ENCODE results near the gene UBE2B. TPM values are rescaled to one million over a fixed set of nuclear protein-coding genes. Genes with fewer than 3 reads are reported as not detected.
A peak's percentile ranks its signal among the peaks of the same experiment; 100 is the strongest.
"Not testable (repeated sequence)": the region's sequence is repeated elsewhere in the genome, so short reads cannot be mapped to it uniquely, and the experiment has no call there.

Gene UBE2B
- total RNA-seq, 1 experiment from 2014 or later, result 23.3 TPM

DNA sequence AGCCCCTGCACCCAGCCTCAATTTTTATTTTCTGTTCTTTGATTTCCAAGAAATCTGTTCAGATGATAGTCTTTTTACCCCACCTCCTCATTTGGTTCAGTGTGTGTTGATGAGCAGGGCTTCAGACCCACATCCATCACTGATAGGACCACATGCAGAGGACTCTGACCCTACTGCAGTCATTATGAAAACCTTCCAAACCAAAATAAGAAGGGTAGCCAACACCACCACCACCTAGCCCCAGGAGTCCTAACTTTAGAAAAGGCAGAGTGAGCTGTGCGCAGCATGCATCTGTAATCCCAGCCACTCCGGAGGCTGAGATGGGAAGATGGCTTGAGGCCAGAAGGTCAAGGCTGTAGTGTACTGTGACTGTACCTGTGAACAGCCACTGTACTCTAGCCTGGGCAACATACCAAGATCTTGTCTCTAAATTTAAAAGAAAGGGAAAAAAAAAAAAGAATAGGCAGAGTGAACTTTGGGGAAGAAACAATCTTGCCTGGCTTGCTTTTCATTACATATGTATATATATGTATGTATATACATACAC, 27.3 kb downstream of the UBE2B start:
- DNase-seq (ENCODE audit: low read depth), result no peak

GRCh38 chr5:134403951-134404350, 32.6 kb downstream of the UBE2B start:
- DNase-seq (ENCODE audit: low read depth), result no peak

DNA sequence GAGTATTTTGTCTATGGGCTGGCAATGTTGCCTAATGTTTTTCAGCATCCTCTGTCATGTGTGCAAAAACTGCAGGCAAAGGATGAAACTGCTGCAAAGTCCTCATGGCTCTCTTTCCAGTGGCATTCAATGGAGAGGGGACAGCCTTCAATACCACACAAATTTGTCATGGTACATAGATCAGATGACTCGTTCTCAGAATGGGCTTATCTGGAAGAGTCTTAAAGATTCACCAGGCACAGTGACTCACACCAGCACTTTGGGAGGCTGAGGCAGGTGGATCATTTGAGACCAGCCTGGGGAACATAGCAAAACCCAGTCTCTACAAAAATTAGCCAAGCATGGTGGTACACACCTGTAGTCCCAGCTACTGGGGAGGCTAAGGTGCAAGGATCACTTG, 35.0 kb downstream of the UBE2B start:
- peak; percentile 8 for DNase-seq (ENCODE audit: low read depth)

GRCh38 chr5:134409321-134409720, 38.0 kb downstream of the UBE2B start:
- DNase-seq (ENCODE audit: low read depth), result no peak

DNA sequence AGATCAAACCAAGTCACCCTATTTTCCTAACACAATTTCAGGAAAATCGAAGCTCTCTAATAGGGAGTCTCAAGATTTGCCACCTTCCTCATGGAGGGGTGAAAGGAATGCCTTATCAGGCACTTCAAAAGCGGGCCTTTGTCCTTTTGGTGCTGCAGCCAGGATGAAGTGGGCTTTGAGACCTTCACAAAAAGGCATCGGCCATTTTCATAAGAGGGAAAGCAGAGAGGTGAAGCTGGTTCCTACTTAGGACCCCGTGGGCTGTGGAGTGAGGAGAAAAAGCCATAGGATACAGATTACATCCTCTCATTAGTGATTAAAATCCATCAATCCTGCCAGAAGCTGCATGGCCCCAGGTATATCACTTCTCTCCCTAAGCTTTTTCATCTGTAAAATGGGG, 39.5 kb downstream of the UBE2B start:
- DNase-seq (ENCODE audit: low read depth), result no peak

GRCh38 chr5:134411228-134411545, 39.8 kb downstream of the UBE2B start:
- DNase-seq (ENCODE audit: low read depth), result no peak

- peak; percentile 83 for DNase-seq (ENCODE audit: low read depth)
Measured at GRCh38 chr5:134411546-134412266, 40.3 kb downstream of the UBE2B start, which contains the start of gene CDKN2AIPNL. Gene CDKN2AIPNL (minus strand): TSS chr5:134411881. CDS start chr5:134411854, 27 bp downstream.

DNA sequence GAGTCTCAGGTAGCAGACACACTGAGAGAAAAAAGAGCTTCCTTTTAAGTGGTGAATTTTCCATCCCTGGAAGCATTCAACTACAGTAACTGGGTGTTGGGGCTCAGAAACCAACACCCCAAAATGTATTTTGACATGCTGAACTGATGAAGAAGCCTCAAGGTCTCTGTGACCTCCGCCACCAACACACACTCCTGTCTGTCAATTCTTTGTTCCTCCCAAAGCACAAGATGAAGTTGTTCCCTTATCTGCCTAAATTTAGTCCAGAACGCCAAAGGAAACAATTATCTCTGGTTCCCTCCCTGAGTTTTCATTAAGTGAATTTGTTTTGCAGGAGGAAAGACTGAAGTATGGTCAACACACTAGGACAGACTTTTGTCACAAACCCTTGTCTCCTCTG, 41.7 kb downstream of the UBE2B start:
- DNase-seq (ENCODE audit: low read depth), result no peak

GRCh38 chr5:134417707-134418106, 46.3 kb downstream of the UBE2B start:
- DNase-seq (ENCODE audit: low read depth), result no peak

DNA sequence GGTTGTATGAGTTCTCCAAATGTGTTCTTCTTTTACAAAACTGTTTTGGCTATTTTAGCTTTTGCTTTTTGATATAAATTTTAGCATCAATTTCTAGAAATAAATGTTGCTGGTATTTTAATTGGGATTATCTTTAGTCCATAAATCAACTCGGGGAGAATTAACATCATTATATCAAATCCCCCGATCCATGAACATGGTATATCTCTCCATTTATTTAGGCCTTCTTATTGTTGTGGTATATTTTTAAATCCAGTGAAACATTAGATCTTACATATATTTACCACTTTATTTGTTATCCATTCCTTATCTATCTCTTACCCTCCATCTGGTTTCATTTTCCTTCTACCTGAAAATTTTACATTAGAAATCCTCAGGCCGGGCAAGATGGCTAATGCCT, 47.6 kb downstream of the UBE2B start:
- DNase-seq (ENCODE audit: low read depth), result no peak

GRCh38 chr5:134420343-134420742, 49.0 kb downstream of the UBE2B start:
- peak; percentile 29 for DNase-seq (ENCODE audit: low read depth)

DNA sequence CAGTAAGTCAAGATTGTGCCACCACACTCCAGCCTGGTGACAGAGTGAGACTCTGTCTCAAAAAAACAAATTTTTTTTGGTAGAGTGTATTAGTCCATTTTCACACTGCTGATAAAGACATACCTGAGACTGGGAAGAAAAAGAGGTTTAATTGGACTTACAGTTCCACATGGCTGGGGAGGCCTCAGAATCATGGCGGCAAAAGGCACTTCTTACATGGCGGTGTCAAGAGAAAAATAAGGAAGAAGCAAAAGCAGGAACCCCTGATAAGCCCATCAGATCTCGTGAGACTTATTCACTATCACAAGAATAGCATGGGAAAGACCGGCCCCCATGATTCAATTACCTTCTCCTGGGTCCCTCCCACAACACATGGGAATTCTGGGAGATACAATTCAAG, 49.7 kb downstream of the UBE2B start:
- not testable (repeated sequence) for DNase-seq (ENCODE audit: low read depth)

GRCh38 chr5:134422791-134423365, 51.5 kb downstream of the UBE2B start:
- DNase-seq (ENCODE audit: low read depth), result no peak

DNA sequence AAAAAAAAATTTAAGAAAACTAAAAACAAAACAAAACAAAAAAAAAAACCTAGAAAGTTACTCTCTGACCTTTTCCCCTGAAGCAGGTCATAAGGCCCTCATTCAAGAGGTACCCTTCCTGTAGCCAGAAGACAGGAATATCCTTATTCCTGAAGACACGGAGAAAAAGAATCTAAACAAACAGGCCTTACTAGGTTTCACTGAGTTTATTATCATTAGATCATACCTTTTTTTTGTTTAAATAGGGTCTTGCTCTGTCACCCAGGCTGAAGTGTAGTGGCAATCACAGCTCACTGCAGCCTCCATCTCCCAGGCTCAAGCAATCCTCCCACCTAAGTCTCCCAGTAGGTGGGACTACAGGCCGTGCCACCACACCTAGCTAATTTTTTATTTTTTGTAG, 52.0 kb downstream of the UBE2B start:
- no peak for DNase-seq (ENCODE audit: low read depth)

DNA sequence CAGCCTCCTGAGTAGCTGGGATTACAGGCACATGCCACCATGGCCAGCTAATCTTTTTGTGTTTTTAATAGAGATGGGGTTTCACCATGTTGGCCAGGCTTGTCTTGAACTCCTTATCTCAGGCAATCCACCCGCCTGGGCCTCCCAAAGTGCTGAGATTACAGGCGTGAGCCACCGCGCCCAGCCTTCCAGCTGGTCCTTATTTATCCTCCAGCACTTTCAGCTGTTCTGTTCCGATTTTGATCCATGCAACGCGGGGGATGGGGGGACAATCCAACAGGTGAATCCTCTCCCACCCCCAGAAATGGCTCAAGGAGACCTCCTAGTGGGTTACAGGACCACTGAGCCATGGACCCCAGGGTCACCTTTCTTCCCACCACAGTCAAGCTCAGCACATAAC, 55.0 kb downstream of the UBE2B start:
- DNase-seq (ENCODE audit: low read depth), result no peak

- no peak for DNase-seq (ENCODE audit: low read depth)
Measured at GRCh38 chr5:134427540-134428041, 56.2 kb downstream of the UBE2B start.

DNA sequence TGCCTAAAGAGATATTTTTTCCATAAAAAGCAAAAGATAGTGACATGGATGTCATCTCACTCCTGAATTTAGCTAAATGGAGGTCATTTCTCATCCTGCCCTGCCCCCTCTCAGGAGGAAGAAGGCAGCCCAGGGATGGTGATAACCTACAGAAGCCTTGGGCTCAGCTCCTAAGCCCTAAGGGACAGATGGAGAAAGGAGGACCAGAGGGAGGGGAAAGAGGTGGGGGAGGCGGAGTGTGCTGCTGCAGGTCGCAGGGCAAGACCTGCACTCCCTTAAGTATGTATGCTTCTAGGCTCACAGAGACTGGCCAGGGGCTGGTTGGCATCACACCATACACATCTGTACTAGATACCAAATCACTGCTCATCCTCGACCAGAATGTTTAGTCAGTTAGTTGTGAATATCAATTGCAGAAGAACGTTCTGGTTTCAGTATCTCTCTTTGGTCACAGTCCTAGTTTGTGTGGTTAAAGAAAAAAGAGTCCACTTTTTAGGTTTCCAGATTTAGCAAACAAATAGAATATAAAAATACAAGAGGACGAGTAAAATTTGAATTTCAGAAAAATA, 58.7 kb downstream of the UBE2B start:
- DNase-seq (ENCODE audit: low read depth), result no peak

GRCh38 chr5:134432174-134432573, 60.8 kb downstream of the UBE2B start:
- DNase-seq (ENCODE audit: low read depth), result no peak

DNA sequence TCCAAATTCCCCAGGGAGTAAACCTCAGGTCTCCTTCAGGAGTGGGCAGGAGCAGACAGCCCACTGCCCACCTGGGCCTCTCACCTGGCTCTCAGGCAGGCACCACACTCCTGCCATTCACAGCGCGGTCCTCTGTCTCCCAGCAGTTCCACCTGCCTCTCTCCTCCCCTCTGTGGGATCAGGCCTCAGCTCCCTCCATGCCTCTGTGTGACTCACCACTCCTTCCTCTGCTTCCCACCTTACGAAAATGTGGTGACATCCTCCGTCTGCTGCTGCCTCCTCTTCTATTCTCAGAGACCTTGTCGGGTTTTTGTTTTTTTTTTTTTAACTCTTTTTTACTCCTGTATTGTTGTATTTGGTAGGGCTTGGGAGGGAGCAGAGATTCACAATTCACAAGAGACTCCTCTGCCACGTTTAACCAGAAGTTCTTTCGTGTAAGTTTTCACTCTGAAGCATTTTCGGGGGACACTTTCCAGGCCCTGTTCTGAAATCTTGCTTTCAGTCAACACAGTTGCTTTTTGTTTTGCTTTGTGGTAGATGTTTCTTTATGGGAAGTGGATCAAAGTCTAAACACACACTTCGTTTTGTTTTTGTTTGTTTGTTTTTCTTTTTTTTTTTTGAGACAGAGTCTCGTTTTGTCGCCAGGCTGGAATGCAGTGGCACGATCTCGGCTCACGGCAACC, 61.4 kb downstream of the UBE2B start:
- DNase-seq (ENCODE audit: low read depth), result peak; percentile 66

GRCh38 chr5:134435560-134435959, 64.2 kb downstream of the UBE2B start:
- peak; percentile 93 for DNase-seq (ENCODE audit: low read depth)

GRCh38 chr5:134436523-134437339, 65.4 kb downstream of the UBE2B start:
- DNase-seq (ENCODE audit: low read depth), result peak; percentile 95
